HG03025 (cell line): ENCODE measurements around the gene CDK18.
"Not testable (repeated sequence)": the region's sequence is repeated elsewhere in the genome, so short reads cannot be mapped to it uniquely, and the experiment has no call there.

Source experiments
- ATAC-seq: cut with Tn5 transposase; IDR thresholded peaks from one replicate; pipeline ENCODE4 v1.9.1; 2021; ENCODE audit warnings: mild to moderate bottlenecking, moderate library complexity; ENCODE audit not compliant: unreplicated experiment, low FRiP score

Gene CDK18

GRCh38 chr1:205480349-205480985 lies 24.0 kb upstream of the CDK18 start:
- no peak for ATAC-seq

GRCh38 chr1:205481218-205481617 lies 23.3 kb upstream of the CDK18 start:
- ATAC-seq, result no peak

GRCh38 chr1:205481629-205482151 lies 22.8 kb upstream of the CDK18 start:
- ATAC-seq, result no peak

DNA sequence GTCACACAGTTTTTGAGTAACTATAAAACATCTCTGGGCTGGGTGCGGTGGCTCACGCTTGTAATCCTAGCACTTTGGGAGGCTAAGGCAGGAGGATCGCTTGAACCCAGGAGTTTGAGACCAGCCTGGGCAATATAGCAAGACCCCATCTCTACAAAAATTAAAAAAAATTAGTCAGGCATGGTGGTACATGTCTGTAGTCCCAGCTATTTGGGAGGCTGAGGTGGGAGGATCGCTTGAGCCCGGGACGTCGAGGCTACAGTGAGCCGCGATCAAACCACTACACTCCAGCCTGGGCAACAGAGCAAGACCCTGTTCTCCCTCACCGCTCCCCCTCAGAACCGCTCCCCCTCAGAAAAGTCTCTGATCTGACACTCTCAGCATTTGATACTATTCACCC lies 21.9 kb upstream of the CDK18 start:
- ATAC-seq, result not testable (repeated sequence)

DNA sequence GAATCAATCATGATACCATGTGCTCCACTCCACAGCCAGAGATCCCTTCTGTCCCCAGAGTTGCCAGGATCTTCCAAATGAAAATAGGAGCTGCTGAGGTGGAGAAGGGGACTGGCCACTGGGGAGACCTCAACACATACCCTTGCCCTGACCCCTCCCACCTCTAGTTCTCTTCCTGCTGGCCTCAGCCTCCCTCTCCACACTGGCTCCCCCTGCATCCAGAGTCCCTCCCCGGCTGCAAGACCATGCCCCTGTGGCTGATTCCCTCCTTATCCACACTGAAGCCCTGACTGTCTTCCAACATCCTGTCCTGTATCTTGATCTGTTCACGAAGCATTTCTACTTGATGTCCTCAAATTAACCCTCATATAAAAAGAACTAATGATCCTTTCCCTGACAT lies 21.1 kb upstream of the CDK18 start:
- no peak for ATAC-seq

GRCh38 chr1:205484985-205485967 lies 19.2 kb upstream of the CDK18 start:
- no peak for ATAC-seq

DNA sequence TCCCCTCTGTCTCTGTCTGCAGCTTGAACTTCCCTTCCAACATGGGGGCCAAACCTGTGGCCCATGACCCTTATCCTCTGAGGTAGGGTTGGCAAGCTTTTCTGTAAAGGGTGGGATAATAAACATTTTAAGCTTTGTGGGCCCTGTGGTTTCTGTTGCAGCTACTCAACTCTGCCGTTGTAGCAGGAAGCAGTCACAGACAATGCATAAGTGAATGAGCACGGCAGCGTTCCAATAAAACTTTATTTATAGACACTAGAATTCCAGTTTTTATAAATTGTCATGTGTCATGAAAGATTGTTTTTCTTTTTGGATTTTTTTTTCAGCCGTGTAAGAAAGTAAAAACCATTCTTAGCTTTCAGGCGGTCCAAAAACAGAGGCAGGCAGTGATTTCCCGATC lies 18.2 kb upstream of the CDK18 start:
- no peak for ATAC-seq

- ATAC-seq, result no peak
Observed at GRCh38 chr1:205488074-205488723, 16.3 kb upstream of the CDK18 start.

- ATAC-seq, result no peak
Observed at GRCh38 chr1:205491794-205492193, 12.7 kb upstream of the CDK18 start.

- ATAC-seq, result no peak
Observed at GRCh38 chr1:205492201-205492667, 12.2 kb upstream of the CDK18 start.

DNA sequence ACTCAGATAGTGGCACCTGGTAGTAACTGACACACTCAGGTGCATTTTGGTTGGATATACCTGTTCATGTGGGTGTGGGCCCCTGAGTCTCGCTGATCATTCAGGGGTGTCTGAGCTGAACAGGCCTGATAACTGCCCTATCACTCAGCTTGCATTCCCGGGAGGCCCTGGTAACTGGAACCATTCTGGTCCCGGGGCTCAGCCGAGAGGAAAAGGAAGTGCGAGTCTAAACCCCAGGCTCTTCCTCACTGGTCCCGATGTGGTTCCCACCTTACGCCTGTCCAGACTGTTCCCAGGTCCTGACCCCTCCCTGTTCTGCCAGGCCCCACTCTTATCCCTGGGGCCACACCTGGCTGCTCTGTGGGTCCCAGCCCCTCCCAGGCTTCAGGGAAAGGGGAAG lies 11.7 kb upstream of the CDK18 start:
- no peak for ATAC-seq

- no peak for ATAC-seq
Observed at GRCh38 chr1:205493241-205494085, 11.0 kb upstream of the CDK18 start.

DNA sequence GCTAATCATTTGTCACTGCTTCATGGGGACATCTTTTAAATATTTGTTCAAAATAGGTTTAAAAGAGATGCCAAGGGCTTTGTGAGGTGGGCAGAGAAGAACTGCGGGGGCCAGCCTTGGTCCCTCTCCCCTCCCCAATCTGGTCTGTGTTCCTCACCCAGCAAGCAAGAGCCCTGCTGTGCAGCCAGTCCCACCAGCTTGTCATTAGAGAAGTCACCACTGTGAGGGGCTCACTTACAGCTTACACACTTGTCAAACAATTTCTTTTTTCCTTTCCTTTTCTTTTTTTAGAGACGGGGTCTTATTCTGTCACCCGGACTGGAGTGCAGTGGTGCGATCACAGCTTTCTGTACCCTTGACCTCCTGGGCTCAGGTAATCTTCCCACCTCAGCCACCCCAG lies 10.4 kb upstream of the CDK18 start:
- ATAC-seq, result no peak

DNA sequence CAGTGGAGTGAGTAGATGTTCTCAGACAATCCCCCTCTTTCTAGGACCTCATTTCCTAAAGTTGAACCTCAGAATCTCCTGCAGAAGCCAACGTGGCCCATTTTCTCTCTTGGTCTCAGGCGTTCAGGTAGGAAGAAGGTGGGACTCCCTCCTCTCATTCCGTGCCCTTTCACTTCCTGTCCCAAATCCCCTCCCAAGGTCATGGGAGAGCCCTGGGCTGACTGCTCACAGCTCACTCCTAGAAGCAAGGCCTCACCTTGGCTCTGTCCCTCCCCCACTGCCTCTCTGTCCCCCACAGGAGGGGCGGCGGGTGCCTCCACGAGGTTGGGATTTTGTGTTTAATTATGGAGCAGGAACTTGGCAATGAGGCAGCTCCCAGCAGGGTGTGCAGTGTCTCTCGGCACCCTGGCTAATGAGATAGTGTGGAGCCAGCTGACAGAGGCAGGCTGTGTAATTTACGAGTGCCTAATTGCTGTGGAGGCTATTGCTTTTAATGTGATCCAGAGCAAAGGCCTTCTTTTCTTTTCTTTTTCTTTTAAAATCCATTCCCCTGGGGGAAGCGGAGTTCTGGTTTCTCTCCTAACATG lies 9.1 kb upstream of the CDK18 start:
- no peak for ATAC-seq

DNA sequence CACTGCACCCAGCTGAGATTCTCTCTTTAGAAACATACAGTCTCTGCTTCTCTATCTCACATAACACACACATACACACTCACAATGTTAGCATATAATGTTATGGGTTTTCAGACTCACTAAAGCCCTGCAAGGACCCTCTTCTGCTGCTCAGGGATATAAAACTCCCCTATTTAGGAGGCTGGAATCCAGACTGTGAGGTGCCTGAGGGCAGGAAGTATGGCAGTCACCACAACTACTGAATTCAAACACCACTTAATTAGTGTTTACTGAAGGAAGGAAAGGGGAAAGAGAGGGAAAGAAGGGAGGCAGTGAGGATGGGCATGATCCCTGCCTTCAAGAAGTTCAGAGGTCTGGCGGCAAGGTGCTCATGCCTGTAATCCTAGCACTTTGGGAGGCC lies 7.8 kb upstream of the CDK18 start:
- no peak for ATAC-seq

DNA sequence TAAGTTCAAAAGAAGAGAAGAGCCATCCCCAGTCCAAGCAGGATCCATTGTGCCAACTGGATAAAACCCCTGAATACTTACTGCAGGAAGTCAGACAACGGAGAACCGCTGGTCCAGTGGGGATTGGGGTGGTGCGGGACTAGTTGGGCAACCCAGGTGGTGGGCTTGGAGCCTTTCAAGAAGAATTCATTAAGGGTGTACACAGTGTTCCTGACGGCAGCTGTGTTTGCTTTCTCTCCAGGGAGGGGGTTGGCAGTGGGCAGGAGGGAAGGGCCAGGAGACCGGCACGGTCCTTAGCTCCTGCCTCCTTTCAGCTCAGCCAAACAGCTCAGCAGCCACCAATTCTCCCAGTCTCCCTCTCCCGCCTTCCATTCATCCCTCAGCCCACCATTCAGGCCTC lies 7.1 kb upstream of the CDK18 start:
- ATAC-seq, result no peak

GRCh38 chr1:205499789-205500188 lies 4.7 kb upstream of the CDK18 start:
- ATAC-seq, result no peak

DNA sequence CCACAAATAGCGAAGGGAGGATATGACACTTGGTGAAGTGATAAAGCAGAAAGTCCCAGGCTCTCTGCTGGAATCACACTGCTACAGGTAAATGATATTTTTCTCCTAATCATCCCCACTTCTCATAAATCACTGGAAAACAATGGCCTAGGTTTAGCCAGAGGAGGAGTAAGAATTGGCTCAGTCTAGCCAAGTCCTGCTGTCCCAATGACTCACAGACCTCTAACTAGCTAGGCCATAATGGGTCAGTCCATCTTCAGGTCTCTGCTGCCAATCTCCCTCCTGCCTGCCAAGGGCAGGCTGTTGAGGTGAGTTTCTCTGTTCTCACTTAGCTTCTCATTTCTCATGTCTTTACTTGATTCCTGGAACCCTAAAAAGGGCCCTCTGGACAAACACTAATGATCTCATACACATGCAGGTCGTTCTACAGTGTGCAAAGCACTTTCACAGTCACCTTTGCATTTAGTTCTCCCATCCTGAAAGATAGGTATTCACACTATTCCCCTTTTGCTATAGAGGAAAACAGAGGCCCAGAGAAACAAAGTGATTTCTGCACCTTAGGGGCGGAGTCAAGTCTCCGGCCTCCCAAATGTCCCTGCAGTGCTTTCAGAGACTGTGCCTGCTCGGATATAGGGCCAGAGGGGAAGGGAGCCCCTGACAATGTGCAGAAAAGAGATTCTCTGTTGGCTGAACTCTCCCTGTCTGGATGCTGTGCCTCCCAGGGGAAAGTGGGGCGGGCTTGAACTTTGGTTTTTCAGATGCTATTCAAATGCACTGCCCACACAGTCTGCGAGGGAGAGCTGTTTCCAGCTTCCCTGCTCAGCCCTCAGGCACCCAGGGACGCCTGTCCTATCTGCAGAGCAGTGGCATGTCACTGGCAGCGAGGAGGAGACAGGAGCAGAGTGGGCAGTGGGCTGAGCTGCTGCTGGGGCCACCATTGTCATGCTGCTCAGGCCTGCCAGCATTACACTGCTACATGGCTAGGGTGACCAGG lies 3.9 kb upstream of the CDK18 start:
- no peak for ATAC-seq
